ENCODE measurements around the gene TPST2.
"Not testable (repeated sequence)": the region's sequence is repeated elsewhere in the genome, so short reads cannot be mapped to it uniquely, and the experiment has no call there.

The TPST2 gene

DNA sequence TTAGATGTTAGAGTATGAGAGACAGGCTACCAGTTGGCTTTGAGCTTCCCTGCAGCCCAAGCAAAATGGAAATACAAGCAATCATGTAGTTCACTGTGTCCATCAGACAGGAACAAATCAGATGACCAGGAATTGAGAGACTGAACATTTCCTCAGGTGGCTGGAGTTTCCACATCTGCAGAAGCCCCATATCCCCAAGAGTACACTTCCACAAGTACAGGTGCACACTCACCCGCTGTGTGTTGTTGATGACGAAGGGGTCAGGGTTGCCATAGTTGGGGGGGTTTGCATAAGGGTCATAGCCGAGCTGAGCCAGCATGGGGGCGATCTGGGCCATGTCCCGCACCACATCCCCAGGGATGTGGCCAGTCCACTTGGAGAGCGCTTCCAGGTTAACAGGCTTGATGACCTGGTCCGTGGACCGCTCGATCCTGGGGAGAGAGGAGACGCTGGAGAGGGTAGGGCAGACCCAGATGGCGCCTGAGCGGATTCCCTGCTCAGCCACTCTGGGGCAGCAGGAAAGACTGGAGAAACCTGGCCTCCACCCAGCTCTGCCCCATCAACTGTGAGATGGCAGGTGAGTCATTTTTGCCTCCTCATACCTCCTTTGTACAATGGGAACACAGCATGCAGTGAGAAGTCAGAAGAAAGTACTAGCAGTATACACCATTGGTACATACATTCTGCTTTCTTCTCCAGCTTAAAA lies 53.7 kb downstream of the TPST2 start:
- H3K4me3 ChIP-seq (ENCODE audit: low read depth, low read length), result no peak overlapping the region
- TF ChIP-seq, protein P1, sequence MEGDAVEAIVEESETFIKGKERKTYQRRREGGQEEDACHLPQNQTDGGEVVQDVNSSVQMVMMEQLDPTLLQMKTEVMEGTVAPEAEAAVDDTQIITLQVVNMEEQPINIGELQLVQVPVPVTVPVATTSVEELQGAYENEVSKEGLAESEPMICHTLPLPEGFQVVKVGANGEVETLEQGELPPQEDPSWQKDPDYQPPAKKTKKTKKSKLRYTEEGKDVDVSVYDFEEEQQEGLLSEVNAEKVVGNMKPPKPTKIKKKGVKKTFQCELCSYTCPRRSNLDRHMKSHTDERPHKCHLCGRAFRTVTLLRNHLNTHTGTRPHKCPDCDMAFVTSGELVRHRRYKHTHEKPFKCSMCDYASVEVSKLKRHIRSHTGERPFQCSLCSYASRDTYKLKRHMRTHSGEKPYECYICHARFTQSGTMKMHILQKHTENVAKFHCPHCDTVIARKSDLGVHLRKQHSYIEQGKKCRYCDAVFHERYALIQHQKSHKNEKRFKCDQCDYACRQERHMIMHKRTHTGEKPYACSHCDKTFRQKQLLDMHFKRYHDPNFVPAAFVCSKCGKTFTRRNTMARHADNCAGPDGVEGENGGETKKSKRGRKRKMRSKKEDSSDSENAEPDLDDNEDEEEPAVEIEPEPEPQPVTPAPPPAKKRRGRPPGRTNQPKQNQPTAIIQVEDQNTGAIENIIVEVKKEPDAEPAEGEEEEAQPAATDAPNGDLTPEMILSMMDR (IDR thresholded peaks at IDR 0.05; ENCODE audit: low read depth, low read length, missing control alignments), result no peak
- no peak for DNase-seq (ENCODE audit: low read depth)

DNA sequence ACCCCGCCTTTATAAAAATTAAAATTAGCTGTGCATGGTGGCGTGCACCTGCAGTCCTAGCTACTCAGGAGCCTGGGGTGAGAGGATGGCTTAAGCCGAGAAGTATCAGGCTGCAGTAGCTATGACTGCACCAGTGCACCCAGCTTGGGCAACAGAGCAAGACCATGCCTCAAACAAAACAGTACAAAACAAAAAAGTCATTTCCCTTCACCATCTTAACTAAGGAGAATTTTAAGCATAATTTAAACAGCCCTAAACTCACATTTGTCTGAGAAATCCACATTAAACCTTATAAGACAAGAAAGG lies 54.4 kb downstream of the TPST2 start:
- TF ChIP-seq, protein P1 (IDR thresholded peaks at IDR 0.05; ENCODE audit: low read depth, low read length, missing control alignments), result no peak
- DNase-seq (ENCODE audit: low read depth), result peak; percentile 27

DNA sequence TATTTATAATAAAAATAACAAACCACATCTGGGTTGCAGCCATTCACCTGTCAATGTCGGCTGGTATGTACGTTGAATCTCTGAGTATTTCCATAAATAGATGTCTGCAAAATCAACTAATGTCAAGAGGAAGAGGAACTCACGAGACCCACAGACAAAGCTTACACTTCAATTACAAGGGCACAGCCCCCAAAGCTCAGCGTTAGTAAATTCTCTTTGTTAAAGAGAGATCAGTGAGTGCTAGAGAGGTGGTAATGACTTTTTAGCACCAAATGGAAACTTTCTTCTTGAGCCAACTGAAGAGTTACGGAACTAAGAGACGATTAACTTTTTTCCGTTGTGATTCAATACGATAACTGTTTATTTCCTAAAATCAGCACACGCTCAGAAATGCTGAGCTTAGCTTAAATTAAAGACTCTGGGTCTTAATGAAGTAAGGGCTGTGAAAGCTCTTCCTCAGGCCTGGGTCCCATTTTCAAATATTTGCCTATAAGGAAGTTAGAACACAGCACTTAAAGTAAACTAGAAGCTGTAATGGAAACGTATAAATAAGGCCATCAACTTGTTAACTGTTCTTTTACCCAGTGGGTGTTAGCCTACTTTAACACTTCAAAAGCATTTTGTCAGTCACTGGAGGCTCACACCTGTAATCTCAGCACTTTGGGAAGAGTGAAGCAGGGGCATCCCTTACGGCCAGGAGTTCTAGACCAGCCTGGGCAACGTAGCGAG lies 54.9 kb downstream of the TPST2 start:
- peak; percentile 26 for DNase-seq (ENCODE audit: low read depth)
- TF ChIP-seq, protein P1 (IDR thresholded peaks at IDR 0.05; ENCODE audit: low read depth, low read length, missing control alignments), result no peak
- H3K4me3 ChIP-seq (ENCODE audit: low read depth, low read length), result no peak overlapping the region

More for the DNA sequence above, 54.4 kb downstream of the TPST2 start:
- no peak overlapping the region for H3K4me3 ChIP-seq (ENCODE audit: low read depth, low read length)

DNA sequence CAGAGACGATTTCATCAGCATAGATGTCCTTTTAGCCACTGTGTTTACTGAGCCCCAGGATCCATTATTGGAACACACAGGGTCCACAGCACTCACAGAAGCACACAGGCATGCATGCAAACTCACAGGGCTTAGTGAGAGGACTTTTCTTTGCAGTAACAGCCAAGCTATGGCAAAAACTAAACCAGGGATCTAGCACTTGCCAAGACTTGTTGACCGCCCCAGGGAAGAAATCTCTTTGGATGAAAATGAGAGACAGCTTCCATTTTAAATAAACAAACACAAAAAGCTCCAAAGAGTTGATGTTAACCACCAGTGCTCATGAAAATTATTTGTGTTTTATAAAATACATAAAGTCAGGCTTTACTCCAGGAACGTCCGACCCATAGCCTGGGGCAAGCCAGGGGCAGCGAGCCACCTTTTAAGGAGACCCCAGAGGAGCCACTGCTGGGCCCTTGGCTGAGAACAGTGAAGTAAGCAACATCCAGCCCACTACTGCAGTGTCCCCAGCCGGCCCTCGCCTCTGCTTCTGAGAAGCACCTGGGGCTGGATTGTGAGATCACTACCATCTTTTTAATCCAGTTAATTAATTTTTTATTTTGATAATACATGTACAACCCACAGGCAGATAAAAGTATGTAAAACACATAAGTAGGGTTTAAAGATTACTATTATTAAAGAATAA lies 55.6 kb downstream of the TPST2 start:
- no peak for DNase-seq (ENCODE audit: low read depth)
- H3K4me3 ChIP-seq (ENCODE audit: low read depth, low read length), result no peak overlapping the region
- TF ChIP-seq, protein P1 (IDR thresholded peaks at IDR 0.05; ENCODE audit: low read depth, low read length, missing control alignments), result no peak

DNA sequence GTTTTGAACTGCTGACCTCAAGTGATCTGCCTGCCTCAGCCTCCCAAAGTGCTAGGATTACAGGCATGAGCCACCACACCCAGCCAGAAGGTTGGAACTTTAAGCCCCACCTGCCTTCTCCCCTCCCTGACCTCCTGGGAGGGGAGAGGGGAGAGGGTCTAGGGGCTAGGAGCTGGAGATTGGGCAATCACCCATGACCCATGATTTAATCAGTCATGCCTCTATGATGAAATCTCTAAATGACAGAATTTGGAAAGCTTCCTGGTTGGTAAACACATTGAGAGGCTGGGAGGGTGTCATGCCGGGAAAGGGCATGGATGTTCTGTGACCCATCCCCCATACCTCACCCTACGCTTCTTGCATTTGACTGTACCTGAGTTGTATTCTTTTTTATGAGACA lies 60.6 kb downstream of the TPST2 start:
- no peak for DNase-seq (ENCODE audit: low read depth)
- TF ChIP-seq, protein P1 (IDR thresholded peaks at IDR 0.05; ENCODE audit: low read depth, low read length, missing control alignments), result no peak
- no peak overlapping the region for H3K4me3 ChIP-seq (ENCODE audit: low read depth, low read length)

DNA sequence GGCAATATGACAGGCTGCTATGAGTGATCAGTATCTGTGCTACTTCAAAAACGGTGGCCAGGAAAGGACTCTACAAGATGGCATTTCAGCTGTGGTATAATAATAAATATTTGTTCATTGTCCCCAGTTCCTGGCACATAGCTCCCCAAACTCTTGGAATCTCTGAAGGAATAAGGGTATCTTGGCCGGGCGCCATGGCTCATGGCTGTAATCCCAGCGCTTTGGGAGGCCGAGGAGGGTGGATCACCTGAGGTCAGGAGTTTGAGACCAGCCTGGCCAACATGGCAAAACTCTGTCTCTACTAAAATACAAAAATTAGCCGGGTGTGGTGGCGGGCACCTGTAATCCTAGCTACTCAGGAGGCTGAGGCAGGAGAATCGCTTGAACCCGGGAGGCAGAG lies 61.4 kb downstream of the TPST2 start:
- not testable (repeated sequence) for DNase-seq (ENCODE audit: low read depth)

More for the DNA sequence above, 61.4 kb downstream of the TPST2 start:
- H3K4me3 ChIP-seq (ENCODE audit: low read depth, low read length), result not testable (repeated sequence)
